HG02885 (cell line): ENCODE measurements around the gene CBX2.
"Not testable (repeated sequence)": the region's sequence is repeated elsewhere in the genome, so short reads cannot be mapped to it uniquely, and the experiment has no call there.

Source experiments
- ATAC-seq: cut with Tn5 transposase; IDR thresholded peaks from one replicate; pipeline ENCODE4 v1.9.1; 2021; ENCODE audit warnings: mild to moderate bottlenecking; ENCODE audit not compliant: unreplicated experiment, poor library complexity

Gene CBX2

DNA sequence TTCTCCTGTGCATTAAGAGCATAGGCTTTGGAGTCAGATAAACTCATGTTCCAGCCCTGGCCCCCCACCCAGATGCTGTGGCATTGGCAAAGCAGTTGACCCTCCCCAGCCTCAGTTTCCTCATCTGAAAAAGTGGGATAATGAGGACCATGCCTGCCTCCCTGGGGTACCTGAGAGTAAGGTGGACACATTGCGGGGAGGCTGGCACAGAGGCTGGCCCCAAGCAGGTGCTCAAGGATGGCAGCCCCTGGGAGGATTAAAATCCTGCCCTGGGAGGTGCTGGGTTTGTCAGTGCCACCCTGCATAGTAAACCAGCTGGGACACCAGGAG, 35.4 kb upstream of the CBX2 start:
- no peak for ATAC-seq

DNA sequence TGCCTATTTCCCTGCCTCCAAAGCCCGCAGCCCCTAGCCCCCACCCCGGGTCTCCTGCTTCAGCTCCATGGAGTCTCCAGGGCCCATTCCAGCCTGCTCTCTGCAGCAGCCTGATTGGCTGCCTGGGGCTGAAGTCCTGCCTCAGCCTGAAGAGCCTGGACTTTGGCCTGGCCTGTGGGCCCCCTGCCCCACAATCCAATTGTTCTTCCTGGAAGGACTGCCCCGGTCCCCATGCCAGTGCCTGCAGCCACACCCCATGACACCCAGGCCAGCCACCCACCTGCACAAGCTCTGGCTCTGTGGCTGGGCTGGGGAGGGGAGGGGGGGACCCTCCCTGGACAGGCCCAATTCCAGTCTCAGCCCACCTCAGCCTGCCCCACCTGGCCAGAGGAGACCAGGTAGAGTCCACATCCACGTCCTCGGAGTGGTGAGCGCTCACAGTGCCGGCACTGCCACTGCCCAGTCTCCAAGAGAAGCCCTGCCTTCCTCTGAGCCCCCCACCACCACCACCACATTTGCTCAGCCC, 34.9 kb upstream of the CBX2 start:
- ATAC-seq, result no peak

GRCh38 chr17:79743614-79744013, 34.3 kb upstream of the CBX2 start:
- ATAC-seq, result no peak

GRCh38 chr17:79745641-79746105, 32.3 kb upstream of the CBX2 start:
- ATAC-seq, result no peak

DNA sequence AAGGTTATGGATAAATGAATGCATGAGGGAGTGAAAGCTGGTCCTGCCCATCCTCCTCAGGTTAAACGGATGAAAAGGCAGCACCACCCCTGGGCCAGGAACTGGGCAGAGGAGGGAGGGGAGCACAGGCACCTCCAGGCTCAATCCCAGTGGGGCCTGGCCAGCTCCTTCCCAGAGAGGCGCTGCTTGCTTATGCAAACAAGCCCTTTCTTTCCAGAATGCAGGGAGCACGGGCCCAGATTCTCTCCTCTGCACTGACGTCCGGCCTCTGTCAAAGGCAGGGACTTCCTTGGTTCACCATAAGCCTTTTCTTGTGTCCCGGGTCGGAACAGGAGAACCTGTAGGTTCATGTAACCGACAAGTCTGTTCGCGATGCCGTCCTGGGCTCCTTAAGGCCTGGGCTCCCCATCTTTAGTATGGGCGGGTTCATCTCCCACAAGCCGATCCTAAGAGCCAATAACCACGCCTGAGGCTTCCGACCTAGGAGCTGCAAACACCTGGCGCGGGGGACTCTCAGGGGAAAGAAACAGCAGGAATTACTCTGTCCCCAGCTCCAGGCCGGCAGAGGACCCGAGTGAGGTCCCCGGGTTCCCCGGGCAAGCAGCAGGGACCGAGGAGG, 30.9 kb upstream of the CBX2 start:
- ATAC-seq, result no peak

DNA sequence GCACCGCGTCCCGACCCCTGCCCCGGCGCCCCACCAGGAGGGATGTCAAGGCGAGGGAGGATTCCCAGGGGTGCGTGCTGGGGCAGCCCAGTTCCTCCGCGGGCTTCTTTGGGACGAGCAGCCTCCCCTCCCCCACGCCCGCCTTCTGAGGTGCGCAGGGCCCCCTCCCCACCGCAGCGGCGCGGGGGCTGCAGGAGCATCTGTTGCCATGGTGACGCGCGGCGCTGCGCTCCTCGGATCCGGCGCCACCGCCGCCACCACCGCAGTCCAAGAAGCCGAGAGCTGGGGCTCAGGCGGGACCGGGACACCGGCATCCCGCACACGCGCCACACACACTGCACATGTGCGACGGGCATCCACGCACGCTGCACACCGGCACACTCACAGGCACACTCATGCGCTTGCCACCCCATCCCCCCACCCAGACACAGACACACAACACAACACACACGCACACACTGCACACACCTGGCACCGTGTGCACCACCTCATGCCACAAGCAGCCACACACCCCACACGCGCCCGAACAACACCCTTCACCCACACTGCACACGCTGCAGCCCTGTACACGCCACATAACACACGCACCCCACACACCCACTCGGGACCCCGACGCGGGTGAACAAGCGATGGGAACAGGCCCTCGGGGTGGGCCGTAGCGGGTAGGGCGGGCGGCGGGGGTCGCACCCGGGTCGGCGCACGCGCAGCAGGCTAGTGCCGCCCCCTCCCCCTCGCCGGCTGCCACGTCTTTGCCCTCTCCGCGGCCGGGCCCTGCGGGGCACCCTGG, 30.2 kb upstream of the CBX2 start:
- ATAC-seq, result no peak

GRCh38 chr17:79748295-79749099, 29.5 kb upstream of the CBX2 start:
- no peak for ATAC-seq

DNA sequence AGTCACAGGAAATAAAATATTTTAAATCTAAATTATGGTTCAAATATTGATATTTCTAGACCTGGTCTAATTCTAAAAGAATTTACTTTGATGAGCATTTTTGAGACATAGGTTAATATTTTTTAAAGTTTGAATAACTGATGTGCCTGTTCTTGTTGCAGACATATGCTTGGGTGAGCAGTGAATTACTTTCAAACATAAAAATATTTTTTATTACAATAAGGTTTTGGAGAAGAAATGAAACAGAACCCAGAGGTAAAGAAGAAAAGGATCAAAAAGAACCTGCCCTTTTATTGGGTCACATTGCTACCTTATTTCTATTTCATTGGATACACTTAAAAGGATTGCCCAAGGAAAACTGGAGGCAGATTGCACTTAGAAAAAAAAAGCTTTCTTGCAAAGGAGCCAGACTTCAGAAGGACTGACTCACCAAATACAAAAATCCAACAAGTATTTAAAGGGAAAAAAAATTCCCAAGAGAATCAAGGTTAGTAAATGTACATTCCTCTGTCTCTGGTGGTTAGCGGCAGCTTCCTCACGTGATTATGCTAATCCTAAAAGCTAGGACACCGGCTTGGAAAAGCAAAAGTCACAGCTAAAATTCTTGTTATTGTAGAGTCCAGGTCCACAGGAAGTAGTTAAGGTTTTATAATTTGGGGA, 28.7 kb upstream of the CBX2 start:
- ATAC-seq, result no peak

DNA sequence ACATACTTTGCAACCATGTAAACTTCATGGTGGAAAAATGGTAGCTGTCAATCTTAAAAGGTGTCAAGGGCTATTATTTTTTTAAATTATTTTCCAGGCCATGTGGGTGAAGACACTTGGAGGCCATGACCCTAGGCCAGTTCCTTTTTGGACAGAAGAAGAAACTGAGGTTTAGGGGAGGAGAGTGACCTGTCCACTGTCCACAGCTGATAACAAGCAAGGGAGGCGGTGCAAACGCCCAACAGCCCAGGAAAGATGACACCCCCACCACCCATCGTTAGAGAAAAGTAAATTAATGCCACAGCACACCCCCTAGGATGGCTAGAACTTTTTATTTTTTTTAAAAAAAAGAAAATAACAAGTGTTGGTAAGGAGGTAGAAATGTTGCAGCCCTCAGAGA, 28.0 kb upstream of the CBX2 start:
- no peak for ATAC-seq

DNA sequence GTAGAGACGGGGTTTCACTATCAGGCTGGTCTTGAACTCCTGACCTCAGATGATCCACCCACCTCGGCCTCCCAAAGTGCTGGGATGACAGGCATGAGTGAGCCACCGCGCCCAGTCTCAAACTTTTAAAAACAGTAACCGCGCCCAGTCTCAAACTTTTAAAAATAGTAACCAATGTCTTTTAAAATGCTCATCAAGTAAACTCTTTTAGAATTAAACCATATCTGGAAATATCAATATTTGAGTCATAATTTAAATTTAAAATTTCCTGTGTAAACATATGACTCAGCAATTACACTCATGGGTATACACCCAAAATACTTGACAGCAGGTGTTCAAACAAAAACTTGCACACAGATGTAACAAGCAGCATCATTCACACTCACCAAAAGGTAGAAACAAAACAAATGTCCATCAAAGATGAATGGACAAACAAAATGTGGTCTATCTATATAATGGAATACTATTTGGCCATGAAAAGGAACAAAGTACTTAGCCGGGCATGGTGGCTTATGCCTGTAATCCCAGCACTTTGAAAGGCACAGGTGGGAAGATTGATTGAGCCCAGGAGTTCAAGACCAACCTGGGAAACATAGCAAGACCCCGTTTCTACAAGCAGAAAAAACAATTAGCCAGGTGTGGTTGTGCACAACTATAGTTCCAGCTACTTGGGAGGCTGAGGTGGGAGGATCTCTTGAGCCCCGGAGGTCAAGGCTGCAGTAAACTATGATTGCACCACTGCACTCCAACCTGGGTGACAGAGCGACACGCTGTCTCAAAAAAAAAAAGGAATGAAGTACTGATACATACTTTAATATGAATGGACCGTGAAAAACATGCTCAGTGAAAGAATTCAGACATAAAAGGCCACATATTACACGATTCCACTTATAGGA, 27.1 kb upstream of the CBX2 start:
- ATAC-seq, result no peak

DNA sequence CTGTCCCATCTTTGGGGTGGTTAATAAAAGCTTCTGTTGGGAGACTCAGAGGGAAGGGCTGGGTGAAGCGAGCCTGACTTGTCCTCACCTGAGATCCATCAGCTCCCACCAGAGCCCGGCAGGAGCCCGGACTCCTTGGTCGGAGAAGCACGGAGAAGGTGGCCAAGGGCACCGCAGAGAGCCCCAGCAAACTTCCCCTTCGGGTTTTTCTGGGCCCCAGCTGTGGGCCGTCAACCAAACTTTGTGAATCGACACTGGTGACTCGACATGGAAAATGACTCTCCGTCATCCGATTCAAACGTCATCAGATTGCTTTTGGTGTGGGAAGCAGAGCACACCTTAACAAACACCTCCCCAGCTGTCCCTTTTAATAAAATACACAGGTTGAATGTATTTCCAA, 25.8 kb upstream of the CBX2 start:
- ATAC-seq, result no peak

GRCh38 chr17:79754370-79754769, 23.6 kb upstream of the CBX2 start:
- no peak for ATAC-seq

DNA sequence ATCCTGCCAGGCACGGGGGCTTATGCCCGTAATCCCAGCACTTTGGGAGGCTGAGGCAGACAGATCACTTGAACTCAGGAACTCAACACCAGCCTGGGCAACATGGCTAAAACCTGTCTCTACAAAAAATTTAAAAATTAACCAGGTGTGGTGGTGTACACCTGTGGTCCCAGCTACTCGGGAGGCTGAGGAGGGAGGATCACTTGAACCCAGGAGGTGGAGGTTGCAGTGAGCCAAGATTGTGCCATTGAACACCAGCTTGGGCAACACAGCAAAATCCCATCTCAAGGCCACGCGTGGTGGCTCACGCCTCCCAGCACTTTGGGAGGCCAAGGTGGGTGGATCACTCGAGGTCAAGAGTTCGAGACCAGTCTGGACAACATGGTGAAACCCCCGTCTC, 23.0 kb upstream of the CBX2 start:
- ATAC-seq, result not testable (repeated sequence)

- ATAC-seq, result no peak
These were observed 22.4 kb upstream of the CBX2 start for GRCh38 chr17:79755591-79755990.

DNA sequence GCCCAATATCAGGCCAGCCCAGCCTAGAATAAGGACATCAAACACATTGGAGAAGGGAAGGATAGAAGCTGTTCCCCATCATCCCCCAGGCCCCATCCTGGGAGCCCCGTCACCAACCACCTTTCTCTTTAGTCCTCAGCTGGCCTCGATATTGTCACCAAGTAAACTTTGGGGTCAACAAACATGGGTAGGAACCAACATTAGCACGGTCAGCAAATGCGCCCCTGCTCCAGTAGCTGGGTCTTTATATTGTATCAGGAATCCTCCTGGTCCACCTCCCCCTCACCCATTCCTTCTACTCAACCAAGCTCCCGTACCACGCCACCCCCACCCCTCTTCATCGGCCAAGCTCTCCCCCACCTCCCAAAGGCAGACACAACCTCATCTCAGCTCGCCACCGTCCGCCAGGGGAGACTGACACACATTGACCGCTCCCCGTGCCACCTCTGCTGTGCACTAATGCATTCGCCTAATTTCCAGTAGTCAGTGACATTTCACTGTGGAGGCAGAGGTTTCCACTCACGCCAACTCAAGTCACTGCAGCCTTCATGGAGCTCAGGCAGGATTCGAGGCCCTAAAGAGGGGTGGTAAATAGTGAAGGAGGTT, 20.7 kb upstream of the CBX2 start:
- ATAC-seq, result no peak

- ATAC-seq, result no peak
These were observed 19.7 kb upstream of the CBX2 start for GRCh38 chr17:79758271-79758670.

DNA sequence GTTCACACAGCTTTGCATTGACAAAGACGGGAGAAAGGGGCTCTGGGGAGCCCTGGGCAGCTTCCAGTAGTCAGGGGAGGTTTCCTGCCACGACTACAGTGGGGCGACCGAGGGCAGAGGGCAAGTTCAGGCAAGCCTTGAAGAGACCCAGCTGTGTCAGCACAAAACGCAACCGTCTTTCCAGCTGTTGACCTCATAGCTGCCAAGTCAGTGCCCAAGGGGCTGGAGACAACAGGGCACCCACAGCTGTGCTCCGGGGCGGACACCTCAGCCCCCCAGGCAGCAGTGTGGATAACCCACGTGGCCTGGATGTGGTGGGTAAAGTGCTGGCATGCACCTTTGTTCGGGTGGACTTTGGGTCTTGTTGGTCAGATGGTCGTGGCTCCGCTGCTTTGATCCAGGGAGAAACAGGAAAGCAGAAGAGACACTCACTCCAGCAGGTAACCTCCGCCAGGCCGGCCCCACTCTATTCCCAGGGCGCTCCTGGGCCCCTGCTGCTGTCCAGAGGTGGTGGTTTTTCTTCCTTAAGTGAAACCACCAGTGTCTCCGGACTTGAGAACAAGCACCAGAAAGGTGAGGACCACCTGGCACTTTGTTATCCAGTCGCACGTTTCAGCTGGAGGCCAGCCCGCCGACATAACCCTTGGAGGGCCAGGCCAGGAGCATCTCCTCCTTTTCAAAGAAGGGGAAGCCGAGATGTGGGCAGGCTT, 17.6 kb upstream of the CBX2 start:
- ATAC-seq, result no peak

- ATAC-seq, result no peak
These were observed 15.9 kb upstream of the CBX2 start for GRCh38 chr17:79761894-79762589.
